Esophagus (tissue), 2 donors: ENCODE data around the gene ING5. TPM values are rescaled to one million over a fixed set of nuclear protein-coding genes. Genes with fewer than 3 reads are reported as not detected.

Source experiments
- H3K27ac ChIP-seq, 2 donors: one replicate each; pipeline ENCODE4 v1.5.1; 2013; ENCODE audit warnings: low read depth in 2 of 2, mild to moderate bottlenecking in 2 of 2, inconsistent platforms in 1 of 2, low read length in 1 of 2, moderate library complexity in 1 of 2
- H3K27me3 ChIP-seq, 2 donors: one replicate each; pipeline ENCODE4 v1.6.1; 2013; ENCODE audit warnings: low read length in 2 of 2, control low read depth in 1 of 2, mild to moderate bottlenecking in 1 of 2; ENCODE audit not compliant: insufficient read depth in 2 of 2, control insufficient read depth in 1 of 2
- H3K36me3 ChIP-seq, 2 donors: one replicate each; pipeline ENCODE4 v1.6.1; 2013; ENCODE audit warnings: low read length in 1 of 2; ENCODE audit not compliant: control insufficient read depth in 2 of 2, insufficient read depth in 2 of 2
- H3K4me1 ChIP-seq, 2 donors: one replicate each; pipeline ENCODE4 v1.6.1; 2013; ENCODE audit warnings: low read length in 1 of 2; ENCODE audit not compliant: control insufficient read depth in 2 of 2, insufficient read depth in 2 of 2
- H3K4me3 ChIP-seq, 2 donors: one replicate each; pipeline ENCODE4 v1.5.1; 2013; ENCODE audit warnings: low read length in 2 of 2, mild to moderate bottlenecking in 2 of 2, low read depth in 1 of 2, moderate library complexity in 1 of 2
- H3K9me3 ChIP-seq, 2 donors: one replicate each; pipeline ENCODE4 v1.6.1; 2013; ENCODE audit warnings: mild to moderate bottlenecking in 2 of 2, low read depth in 1 of 2, low read length in 1 of 2, moderate library complexity in 1 of 2; ENCODE audit not compliant: control insufficient read depth in 2 of 2, insufficient read depth in 1 of 2
- WGBS, 2 donors: extraction: QIAGEN DNeasy Blood & Tissue Kit; methylation state at CpG; one replicate each; pipeline ENCODE4 v1.1.7; 2013; 5-methylcytosine and 5-hydroxymethylcytosine counted together
- polyA plus RNA-seq, 2 donors: library from polyadenylated mRNA; stranded (reverse); fragments of 200-250 nt; gene quantifications; one replicate each; pipeline ENCODE4 v1.2.3, GENCODE V29; 2013
- donor health status: healthy with polysubstance abuse.
- donor health status: Bipolar disorder and iron deficiency.

The ING5 gene
- polyA plus RNA-seq, 2 donors = 15.6 to 36.2 TPM

GRCh38 chr2:241733391-241734207 is 31.8 kb downstream of the ING5 start:
- 82% methylated on average over 23 of the region's 23 CpGs for WGBS, 2 donors
- no peaks in the 10 kb centered on the region for H3K9me3 ChIP-seq
- no peaks in the 10 kb centered on the region for H3K27me3 ChIP-seq
- H3K4me1 ChIP-seq = peaks cover 0 to 7% of the 10 kb centered on the region in 2 donors
- H3K36me3 ChIP-seq = no peaks in the 10 kb centered on the region
- H3K4me3 ChIP-seq = peak overlapping the region; percentile 46 to 76
- H3K27ac ChIP-seq = peak overlapping the region in 1 of 2 donors; percentile 48

GRCh38 chr2:241734208-241734466 is 32.3 kb downstream of the ING5 start:
- Histone ChIP-seq H3K4me3 (peak overlapping the region; percentile 46 to 76), H3K27me3 (no peaks in the 10 kb centered on the region), H3K27ac (peak overlapping the region; percentile 48 to 58), H3K36me3 (peaks cover 0 to under 1% of the 10 kb centered on the region in 2 donors), H3K4me1 (peaks cover 0 to 7% of the 10 kb centered on the region in 2 donors), H3K9me3 (no peaks in the 10 kb centered on the region)
- WGBS, 2 donors = 1 to 2% methylated on average over 25 of the region's 25 CpGs

- Histone ChIP-seq H3K4me3 (peak within 1 kb of the TSS; percentile 76 to 97), H3K27ac (peak within 1 kb of the TSS; percentile 90 to 92), H3K27me3 (no peaks in the 10 kb centered on the region), H3K9me3 (no peaks in the 10 kb centered on the region), H3K4me1 (peaks cover 0 to 9% of the 10 kb centered on the region in 2 donors), H3K36me3 (peaks cover 0 to 4% of the 10 kb centered on the region in 2 donors)
- WGBS, 2 donors = 1% methylated on average over 37 to 98 of the region's 98 CpGs
Observed at GRCh38 chr2:241734467-241735208, 32.8 kb downstream of the ING5 start, which contains the start of gene D2HGDH. TSS of gene D2HGDH (plus strand) at chr2:241734630. CDS start at chr2:241735225, 595 bp downstream.

- 80 to 83% methylated on average over 3 of the region's 3 CpGs for WGBS, 2 donors
- Histone ChIP-seq H3K27me3 (no peaks in the 10 kb centered on the region), H3K4me1 (peaks cover 0 to 9% of the 10 kb centered on the region in 2 donors), H3K27ac (no peak overlapping the region), H3K4me3 (no peak overlapping the region), H3K36me3 (peaks cover 0 to 5% of the 10 kb centered on the region in 2 donors), H3K9me3 (no peaks in the 10 kb centered on the region)
Observed at GRCh38 chr2:241736111-241736510, 34.3 kb downstream of the ING5 start.

- WGBS, 2 donors = 92 to 95% methylated on average over 15 to 17 of the region's 17 CpGs
- Histone ChIP-seq H3K9me3 (no peaks in the 10 kb centered on the region), H3K4me3 (no peak overlapping the region), H3K36me3 (peaks cover 0 to 7% of the 10 kb centered on the region in 2 donors), H3K27ac (no peak overlapping the region), H3K27me3 (no peaks in the 10 kb centered on the region), H3K4me1 (peaks cover 0 to 9% of the 10 kb centered on the region in 2 donors)
Observed at GRCh38 chr2:241738040-241738686, 36.3 kb downstream of the ING5 start.

GRCh38 chr2:241739177-241739576 is 37.3 kb downstream of the ING5 start:
- peaks cover 0 to 5% of the 10 kb centered on the region in 2 donors for H3K4me1 ChIP-seq
- H3K27me3 ChIP-seq = no peaks in the 10 kb centered on the region
- no peak overlapping the region for H3K27ac ChIP-seq
- H3K4me3 ChIP-seq = no peak overlapping the region
- 95% methylated on average over 15 of the region's 15 CpGs for WGBS, 2 donors
- H3K36me3 ChIP-seq = peaks cover 4 to 15% of the 10 kb centered on the region in 2 donors
- no peaks in the 10 kb centered on the region for H3K9me3 ChIP-seq

GRCh38 chr2:241739651-241740050 is 37.8 kb downstream of the ING5 start:
- 83 to 85% methylated on average over 12 of the region's 12 CpGs for WGBS, 2 donors
- H3K4me1 ChIP-seq = peaks cover 0 to 4% of the 10 kb centered on the region in 2 donors
- no peaks in the 10 kb centered on the region for H3K27me3 ChIP-seq
- no peaks in the 10 kb centered on the region for H3K9me3 ChIP-seq
- H3K27ac ChIP-seq = no peak overlapping the region
- H3K4me3 ChIP-seq = no peak overlapping the region
- peaks cover 5 to 19% of the 10 kb centered on the region in 2 donors for H3K36me3 ChIP-seq

GRCh38 chr2:241741016-241741415 is 39.2 kb downstream of the ING5 start:
- peaks cover 11 to 26% of the 10 kb centered on the region in 2 donors for H3K36me3 ChIP-seq
- no peak overlapping the region for H3K4me3 ChIP-seq
- no peaks in the 10 kb centered on the region for H3K27me3 ChIP-seq
- 67 to 77% methylated on average over 10 of the region's 10 CpGs for WGBS, 2 donors
- H3K9me3 ChIP-seq = peaks cover 0 to 2% of the 10 kb centered on the region in 2 donors
- H3K27ac ChIP-seq = no peak overlapping the region
- peaks cover 0 to 4% of the 10 kb centered on the region in 2 donors for H3K4me1 ChIP-seq

GRCh38 chr2:241742320-241742939 is 40.6 kb downstream of the ING5 start:
- Histone ChIP-seq H3K36me3 (peaks cover 11 to 26% of the 10 kb centered on the region in 2 donors), H3K27me3 (no peaks in the 10 kb centered on the region), H3K4me1 (peaks cover 0 to 4% of the 10 kb centered on the region in 2 donors), H3K4me3 (no peak overlapping the region), H3K27ac (no peak overlapping the region), H3K9me3 (peaks cover 0 to 2% of the 10 kb centered on the region in 2 donors)
- WGBS, 2 donors = 96 to 98% methylated on average over 28 of the region's 28 CpGs
